HL-60 (cell line): ENCODE results near the gene SLC22A4.

Experiments
- GABPA ChIP-seq: IDR thresholded peaks from 2 replicates; pipeline ENCODE4 v1.6.1; 2012; ENCODE audit warnings: low read depth
- POLR2AphosphoS5 ChIP-seq: IDR thresholded peaks from 2 replicates; pipeline ENCODE4 v1.6.1; 2012; ENCODE audit warnings: low read depth
- SPI1 ChIP-seq: IDR thresholded peaks from 2 replicates; pipeline ENCODE4 v1.6.1; 2012; ENCODE audit warnings: low read depth, mild to moderate bottlenecking, borderline replicate concordance
- TF ChIP-seq, protein P1 (sequence below): IDR thresholded peaks from one replicate; pipeline ENCODE4 v1.5.1; 2011; ENCODE audit warnings: low read length, control low read depth, inconsistent platforms; ENCODE audit not compliant: insufficient read depth
- TF ChIP-seq, protein P2 (sequence below): IDR thresholded peaks from 2 replicates; pipeline ENCODE4 v1.6.1; 2012; ENCODE audit warnings: low read depth; ENCODE audit not compliant: insufficient replicate concordance

DNA sequence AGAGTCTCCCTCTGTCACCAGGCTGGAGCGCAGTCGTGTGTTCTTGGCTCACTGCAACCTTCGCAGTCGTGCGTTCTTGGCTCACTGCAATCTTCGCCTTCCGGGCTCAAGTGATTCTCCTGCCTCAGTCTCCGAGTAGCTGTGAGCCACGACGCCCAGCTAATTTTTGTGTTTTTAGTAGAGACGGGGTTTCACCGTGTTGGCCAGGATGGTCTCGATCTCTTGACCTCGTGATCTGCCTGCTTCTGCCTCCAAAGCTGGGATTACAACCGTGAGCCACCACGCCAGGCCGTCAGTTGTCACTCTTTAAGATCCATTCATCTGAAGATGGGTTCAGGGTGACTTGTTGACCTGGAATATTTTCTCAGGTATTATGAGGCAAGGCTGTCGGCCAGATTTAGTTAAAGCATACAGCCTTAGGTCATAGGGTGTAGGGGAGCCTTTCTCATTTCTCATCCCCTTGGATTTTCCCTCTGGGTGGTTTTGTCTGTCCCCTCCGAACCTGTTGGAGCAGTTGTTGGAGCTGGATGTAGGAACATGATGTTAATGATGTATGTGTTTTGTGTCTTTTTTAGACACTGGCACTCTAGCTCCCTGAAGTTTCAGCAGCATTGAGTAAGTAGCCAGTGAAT lies 76.9 kb downstream of the SLC22A4 start:
- TF ChIP-seq SPI1: no peak
- no peak for TF ChIP-seq POLR2AphosphoS5
- TF ChIP-seq, protein P1, sequence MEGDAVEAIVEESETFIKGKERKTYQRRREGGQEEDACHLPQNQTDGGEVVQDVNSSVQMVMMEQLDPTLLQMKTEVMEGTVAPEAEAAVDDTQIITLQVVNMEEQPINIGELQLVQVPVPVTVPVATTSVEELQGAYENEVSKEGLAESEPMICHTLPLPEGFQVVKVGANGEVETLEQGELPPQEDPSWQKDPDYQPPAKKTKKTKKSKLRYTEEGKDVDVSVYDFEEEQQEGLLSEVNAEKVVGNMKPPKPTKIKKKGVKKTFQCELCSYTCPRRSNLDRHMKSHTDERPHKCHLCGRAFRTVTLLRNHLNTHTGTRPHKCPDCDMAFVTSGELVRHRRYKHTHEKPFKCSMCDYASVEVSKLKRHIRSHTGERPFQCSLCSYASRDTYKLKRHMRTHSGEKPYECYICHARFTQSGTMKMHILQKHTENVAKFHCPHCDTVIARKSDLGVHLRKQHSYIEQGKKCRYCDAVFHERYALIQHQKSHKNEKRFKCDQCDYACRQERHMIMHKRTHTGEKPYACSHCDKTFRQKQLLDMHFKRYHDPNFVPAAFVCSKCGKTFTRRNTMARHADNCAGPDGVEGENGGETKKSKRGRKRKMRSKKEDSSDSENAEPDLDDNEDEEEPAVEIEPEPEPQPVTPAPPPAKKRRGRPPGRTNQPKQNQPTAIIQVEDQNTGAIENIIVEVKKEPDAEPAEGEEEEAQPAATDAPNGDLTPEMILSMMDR: no peak
- TF ChIP-seq, protein P2, sequence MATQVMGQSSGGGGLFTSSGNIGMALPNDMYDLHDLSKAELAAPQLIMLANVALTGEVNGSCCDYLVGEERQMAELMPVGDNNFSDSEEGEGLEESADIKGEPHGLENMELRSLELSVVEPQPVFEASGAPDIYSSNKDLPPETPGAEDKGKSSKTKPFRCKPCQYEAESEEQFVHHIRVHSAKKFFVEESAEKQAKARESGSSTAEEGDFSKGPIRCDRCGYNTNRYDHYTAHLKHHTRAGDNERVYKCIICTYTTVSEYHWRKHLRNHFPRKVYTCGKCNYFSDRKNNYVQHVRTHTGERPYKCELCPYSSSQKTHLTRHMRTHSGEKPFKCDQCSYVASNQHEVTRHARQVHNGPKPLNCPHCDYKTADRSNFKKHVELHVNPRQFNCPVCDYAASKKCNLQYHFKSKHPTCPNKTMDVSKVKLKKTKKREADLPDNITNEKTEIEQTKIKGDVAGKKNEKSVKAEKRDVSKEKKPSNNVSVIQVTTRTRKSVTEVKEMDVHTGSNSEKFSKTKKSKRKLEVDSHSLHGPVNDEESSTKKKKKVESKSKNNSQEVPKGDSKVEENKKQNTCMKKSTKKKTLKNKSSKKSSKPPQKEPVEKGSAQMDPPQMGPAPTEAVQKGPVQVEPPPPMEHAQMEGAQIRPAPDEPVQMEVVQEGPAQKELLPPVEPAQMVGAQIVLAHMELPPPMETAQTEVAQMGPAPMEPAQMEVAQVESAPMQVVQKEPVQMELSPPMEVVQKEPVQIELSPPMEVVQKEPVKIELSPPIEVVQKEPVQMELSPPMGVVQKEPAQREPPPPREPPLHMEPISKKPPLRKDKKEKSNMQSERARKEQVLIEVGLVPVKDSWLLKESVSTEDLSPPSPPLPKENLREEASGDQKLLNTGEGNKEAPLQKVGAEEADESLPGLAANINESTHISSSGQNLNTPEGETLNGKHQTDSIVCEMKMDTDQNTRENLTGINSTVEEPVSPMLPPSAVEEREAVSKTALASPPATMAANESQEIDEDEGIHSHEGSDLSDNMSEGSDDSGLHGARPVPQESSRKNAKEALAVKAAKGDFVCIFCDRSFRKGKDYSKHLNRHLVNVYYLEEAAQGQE: no peak
- no peak for TF ChIP-seq GABPA
